ENCODE data around the gene LRAT. TPM values are rescaled to one million over a fixed set of nuclear protein-coding genes. Genes with fewer than 3 reads are reported as not detected.

LRAT gene
- polyA plus RNA-seq, 3 donors = not detected

DNA sequence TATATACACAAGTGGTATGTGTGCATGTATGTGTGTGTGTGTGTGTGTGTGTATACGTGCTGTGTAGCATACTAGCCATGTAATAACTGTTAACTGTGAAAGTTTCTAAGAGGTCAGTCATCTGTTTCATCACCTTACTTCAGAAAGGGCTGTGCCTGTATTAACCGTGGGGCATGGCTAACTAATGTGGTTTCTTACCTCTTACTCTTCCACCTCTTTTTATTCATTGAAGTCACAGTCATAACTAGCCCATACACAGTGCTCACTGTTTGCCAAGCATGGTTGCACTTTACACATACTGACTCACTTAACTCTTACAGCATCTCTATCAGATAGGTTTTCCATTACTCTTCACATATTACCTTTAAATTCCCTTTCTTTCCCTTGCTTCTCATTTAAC, 23.7 kb upstream of the LRAT start:
- TF ChIP-seq, protein P1, sequence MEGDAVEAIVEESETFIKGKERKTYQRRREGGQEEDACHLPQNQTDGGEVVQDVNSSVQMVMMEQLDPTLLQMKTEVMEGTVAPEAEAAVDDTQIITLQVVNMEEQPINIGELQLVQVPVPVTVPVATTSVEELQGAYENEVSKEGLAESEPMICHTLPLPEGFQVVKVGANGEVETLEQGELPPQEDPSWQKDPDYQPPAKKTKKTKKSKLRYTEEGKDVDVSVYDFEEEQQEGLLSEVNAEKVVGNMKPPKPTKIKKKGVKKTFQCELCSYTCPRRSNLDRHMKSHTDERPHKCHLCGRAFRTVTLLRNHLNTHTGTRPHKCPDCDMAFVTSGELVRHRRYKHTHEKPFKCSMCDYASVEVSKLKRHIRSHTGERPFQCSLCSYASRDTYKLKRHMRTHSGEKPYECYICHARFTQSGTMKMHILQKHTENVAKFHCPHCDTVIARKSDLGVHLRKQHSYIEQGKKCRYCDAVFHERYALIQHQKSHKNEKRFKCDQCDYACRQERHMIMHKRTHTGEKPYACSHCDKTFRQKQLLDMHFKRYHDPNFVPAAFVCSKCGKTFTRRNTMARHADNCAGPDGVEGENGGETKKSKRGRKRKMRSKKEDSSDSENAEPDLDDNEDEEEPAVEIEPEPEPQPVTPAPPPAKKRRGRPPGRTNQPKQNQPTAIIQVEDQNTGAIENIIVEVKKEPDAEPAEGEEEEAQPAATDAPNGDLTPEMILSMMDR (IDR thresholded peaks at IDR 0.05) = no peak
- no peaks in the 10 kb centered on the region for H3K36me3 Mint-ChIP-seq
- no peak overlapping the region for H2AFZ ChIP-seq (ENCODE audit: insufficient read depth, low read depth, low read length, poor library complexity, severe bottlenecking)
- H3K27me3 ChIP-seq (ENCODE audit: control insufficient read depth in 2 of 2, insufficient read depth in 2 of 2, low read length in 2 of 2) = peaks cover 0 to 2% of the 10 kb centered on the region in 2 donors
- no peak overlapping the region for H3K9ac ChIP-seq (ENCODE audit: insufficient read depth, low read length, poor library complexity, severe bottlenecking)
- intact Hi-C loops (cut with micrococcal nuclease) = no loop called here
- DNase-seq = no peak
- peaks cover 2% of the 10 kb centered on the region for H3K4me1 Mint-ChIP-seq
- no peaks in the 10 kb centered on the region for H4K20me1 ChIP-seq (ENCODE audit: insufficient read depth, low read length)
- no peaks in the 10 kb centered on the region for H3K9me3 ChIP-seq (replicated peaks in 1 of 2; ENCODE audit: control insufficient read depth in 1 of 2, insufficient read depth in 1 of 2, low read length in 2 of 2)
- H3K4me3 ChIP-seq (replicated peaks in 1 of 3; ENCODE audit: low read depth in 2 of 3, low read length in 3 of 3) = no peak overlapping the region
- no peak overlapping the region for H3K27ac ChIP-seq (ENCODE audit: low read depth in 1 of 2, low read length in 2 of 2)
- H3K36me3 ChIP-seq (replicated peaks in 1 of 2; ENCODE audit: control insufficient read depth in 1 of 2, insufficient read depth in 2 of 2, low read length in 2 of 2) = no peaks in the 10 kb centered on the region
- H3K79me2 ChIP-seq (ENCODE audit: insufficient read depth, low read length) = no peaks in the 10 kb centered on the region
- 100% methylated on average over 1 of the region's 2 CpGs for WGBS (ENCODE audit: insufficient coverage)
- no peak overlapping the region for H3K27ac Mint-ChIP-seq
- no peak overlapping the region for H3K4me3 Mint-ChIP-seq
- H3K4me1 ChIP-seq (ENCODE audit: control insufficient read depth in 1 of 2, insufficient read depth in 2 of 2, low read length in 2 of 2) = no peaks in the 10 kb centered on the region
- H3K27me3 Mint-ChIP-seq (ENCODE audit: low read depth in 3 of 3) = peaks cover 0 to 6% (median 3%) of the 10 kb centered on the region in 3 donors
- no peak overlapping the region for H3K4me2 ChIP-seq (replicated peaks; ENCODE audit: extremely low read depth, low read length, poor library complexity, severe bottlenecking)
- H3K9me3 Mint-ChIP-seq = peaks cover 0 to 2% (median 0%) of the 10 kb centered on the region in 7 donors

DNA sequence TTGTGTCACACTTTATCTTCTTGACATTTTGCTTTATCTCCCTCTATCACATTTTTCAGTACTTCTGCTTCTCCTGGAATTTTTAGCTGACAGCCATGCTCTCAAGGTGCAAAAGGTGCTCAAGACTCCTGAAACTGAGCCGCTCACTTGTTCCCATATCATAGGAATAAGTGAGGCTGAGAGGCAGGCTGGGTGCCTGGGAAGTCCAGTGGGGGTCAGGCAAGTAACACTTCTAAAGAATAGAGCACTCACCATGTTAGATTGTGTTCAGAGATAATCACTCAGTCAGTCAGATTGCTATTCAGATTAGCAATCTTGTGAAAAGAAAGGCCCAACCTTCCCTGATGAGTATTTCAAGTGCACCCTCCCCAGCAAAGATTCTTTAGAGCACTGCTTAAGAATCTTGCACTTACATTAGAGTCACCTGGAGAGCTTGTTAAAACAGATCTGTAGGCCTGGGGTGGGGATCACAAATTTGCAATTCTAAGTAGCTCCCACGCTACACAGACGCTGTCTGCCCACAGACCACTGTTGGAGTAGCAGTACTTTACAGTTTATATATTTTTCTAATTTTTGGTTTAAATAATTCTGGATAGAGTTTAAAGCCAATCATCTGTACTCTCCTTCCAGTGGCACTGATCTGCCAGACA, 23.1 kb upstream of the LRAT start:
- intact Hi-C loops (cut with micrococcal nuclease) = no loop called here
- Histone ChIP-seq H3K9me3 (replicated peaks in 1 of 2; ENCODE audit: control insufficient read depth in 1 of 2, insufficient read depth in 1 of 2, low read length in 2 of 2) (no peaks in the 10 kb centered on the region), H3K4me3 (replicated peaks in 1 of 3; ENCODE audit: low read depth in 2 of 3, low read length in 3 of 3) (no peak overlapping the region), H3K36me3 (replicated peaks in 1 of 2; ENCODE audit: control insufficient read depth in 1 of 2, insufficient read depth in 2 of 2, low read length in 2 of 2) (no peaks in the 10 kb centered on the region), H3K27me3 (ENCODE audit: control insufficient read depth in 2 of 2, insufficient read depth in 2 of 2, low read length in 2 of 2) (peaks cover 0 to 2% of the 10 kb centered on the region in 2 donors), H4K20me1 (ENCODE audit: insufficient read depth, low read length) (no peaks in the 10 kb centered on the region), H3K9ac (ENCODE audit: insufficient read depth, low read length, poor library complexity, severe bottlenecking) (no peak overlapping the region), H3K79me2 (ENCODE audit: insufficient read depth, low read length) (no peaks in the 10 kb centered on the region), H3K4me1 (ENCODE audit: control insufficient read depth in 1 of 2, insufficient read depth in 2 of 2, low read length in 2 of 2) (no peaks in the 10 kb centered on the region), H2AFZ (ENCODE audit: insufficient read depth, low read depth, low read length, poor library complexity, severe bottlenecking) (no peak overlapping the region), H3K27ac (ENCODE audit: low read depth in 1 of 2, low read length in 2 of 2) (no peak overlapping the region), H3K4me2 (replicated peaks; ENCODE audit: extremely low read depth, low read length, poor library complexity, severe bottlenecking) (no peak overlapping the region)
- Mint-ChIP-seq H3K27me3 (ENCODE audit: low read depth in 3 of 3) (peaks cover 0 to 5% (median 2%) of the 10 kb centered on the region in 3 donors), H3K4me1 (peaks cover 2% of the 10 kb centered on the region), H3K27ac (no peak overlapping the region), H3K36me3 (no peaks in the 10 kb centered on the region), H3K4me3 (no peak overlapping the region), H3K9me3 (peaks cover 0 to 2% (median 0%) of the 10 kb centered on the region in 7 donors)
- TF ChIP-seq, protein P1 (IDR thresholded peaks at IDR 0.05) = no peak
- WGBS (ENCODE audit: insufficient coverage) = 80% methylated on average over 1 of the region's 3 CpGs
- DNase-seq = no peak

Data from CD14-positive monocyte (primary cell).